H1 (cell line): ENCODE measurements around the gene PPIC.

ENCODE experiments used
- CBX5 ChIP-seq: fragments of 300-800, 300-1000 bp; sonication (generic); IDR thresholded peaks from 2 replicates; pipeline ENCODE4 v1.7.1; 2016; ENCODE audit warnings: antibody characterized with exemption, low read length, low read depth
- CTCF ChIP-seq, 3 experiments: IDR thresholded peaks; 1 replicate in 2 of 3; 2 replicates in 1 of 3; pipeline versions ENCODE4 v1.5.1 to v1.6.1; 2011; ENCODE audit warnings: low read length in 3 of 3, mild to moderate bottlenecking in 3 of 3, inconsistent platforms in 2 of 3, low read depth in 1 of 3, moderate library complexity in 1 of 3; ENCODE audit not compliant: insufficient read depth in 1 of 3; ENCODE audit errors: control extremely low read depth in 1 of 3
- EP300 ChIP-seq, 2 experiments: IDR thresholded peaks; 1 replicate in 1 of 2; 2 replicates in 1 of 2; pipeline ENCODE4 v1.6.1; 2011 to 2012; ENCODE audit warnings: low read depth in 2 of 2, low read length in 2 of 2, mild to moderate bottlenecking in 2 of 2, borderline replicate concordance in 1 of 2, inconsistent platforms in 1 of 2, moderate library complexity in 1 of 2
- EZH2 ChIP-seq: fragments of 200-600 bp; sonication (generic); IDR thresholded peaks from 2 replicates; pipeline ENCODE4 v1.7.1; 2012; ENCODE audit warnings: low read depth, mild to moderate bottlenecking, moderate library complexity, low read length, inconsistent platforms; ENCODE audit not compliant: severe bottlenecking
- POLR2A ChIP-seq, 2 experiments: IDR thresholded peaks; 1 replicate in 1 of 2; 2 replicates in 1 of 2; pipeline ENCODE4 v1.6.1; 2011; ENCODE audit warnings: low read depth in 2 of 2, low read length in 2 of 2, mild to moderate bottlenecking in 2 of 2; ENCODE audit errors: control extremely low read depth in 1 of 2
- POLR2AphosphoS5 ChIP-seq: IDR thresholded peaks from 2 replicates; pipeline ENCODE4 v1.6.1; 2011; ENCODE audit warnings: low read depth, low read length
- SRF ChIP-seq: IDR thresholded peaks from 2 replicates; pipeline ENCODE4 v1.6.1; 2011; ENCODE audit warnings: mild to moderate bottlenecking, low read depth, low read length, moderate library complexity
- TAF1 ChIP-seq: IDR thresholded peaks from 2 replicates; pipeline ENCODE4 v1.6.1; 2011; ENCODE audit warnings: mild to moderate bottlenecking, low read depth, low read length
- ZNF274 ChIP-seq: IDR thresholded peaks from 2 replicates; pipeline ENCODE4 v1.7.0; 2012; ENCODE audit warnings: low read length, borderline replicate concordance; ENCODE audit errors: extremely low read depth
- TF ChIP-seq, protein P1 (sequence below): IDR thresholded peaks from 2 replicates; pipeline ENCODE4 v1.6.1; 2011; ENCODE audit warnings: low read depth, mild to moderate bottlenecking, low read length; ENCODE audit not compliant: insufficient read depth

DNA sequence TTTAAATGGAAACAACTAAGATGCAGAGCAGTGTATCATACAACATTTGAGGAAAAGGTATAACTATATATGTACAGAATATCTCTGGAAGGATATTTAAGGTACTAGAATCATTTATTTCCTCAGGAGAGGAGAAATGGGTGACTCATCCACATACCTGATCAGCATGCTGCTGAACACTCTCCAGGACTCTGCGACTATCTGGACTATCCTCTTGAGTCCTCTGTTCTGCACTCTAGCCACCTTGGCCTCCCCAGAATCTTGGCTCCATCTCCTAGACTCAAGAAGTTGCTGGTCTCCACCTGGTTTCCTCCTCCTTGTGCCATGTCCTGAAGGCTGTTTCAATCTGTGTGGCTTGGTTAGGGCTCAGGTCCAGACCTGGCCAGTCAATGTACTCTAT lies 43.7 kb upstream of the PPIC start:
- TF ChIP-seq POLR2AphosphoS5 (no peak), EZH2 (no peak), CBX5 (no peak), TAF1 (no peak), EP300 (IDR thresholded peaks at IDR 0.05; ENCODE audit: borderline replicate concordance in 1 of 2, low read depth in 2 of 2, low read length in 2 of 2) (no peak), POLR2A (IDR thresholded peaks at IDR 0.05; ENCODE audit: control extremely low read depth in 1 of 2, low read depth in 2 of 2, low read length in 2 of 2) (no peak), ZNF274 (no peak), SRF (no peak), CTCF (IDR thresholded peaks at IDR 0.05; ENCODE audit: control extremely low read depth in 1 of 3, insufficient read depth in 1 of 3, low read depth in 1 of 3, low read length in 3 of 3) (no peak)
- TF ChIP-seq, protein P1, sequence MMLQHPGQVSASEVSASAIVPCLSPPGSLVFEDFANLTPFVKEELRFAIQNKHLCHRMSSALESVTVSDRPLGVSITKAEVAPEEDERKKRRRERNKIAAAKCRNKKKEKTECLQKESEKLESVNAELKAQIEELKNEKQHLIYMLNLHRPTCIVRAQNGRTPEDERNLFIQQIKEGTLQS: no peak
